Prostate gland (tissue), 2 donors: ENCODE data around the gene TMA7.

Experiments used
- POLR2A ChIP-seq: fragments of 450-650 bp; IDR thresholded peaks from one replicate; pipeline ENCODE4 v1.6.1; 2016; ENCODE audit warnings: antibody characterized with exemption, mild to moderate bottlenecking
- POLR2AphosphoS5 ChIP-seq: sonication (generic); formaldehyde crosslinking; IDR thresholded peaks from one replicate; pipeline ENCODE4 v1.6.1; 2017; ENCODE audit warnings: antibody characterized with exemption
- TF ChIP-seq, protein P1 (sequence below), 4 experiments: fragments of 200-600 bp in 2 of 4; fragments of 450-650 bp in 2 of 4; sonication (generic) in 2 of 4; IDR thresholded peaks; 1 replicate in 3 of 4; 2 replicates in 1 of 4; pipeline ENCODE4 v1.5.1; 2016 to 2019; ENCODE audit warnings: antibody characterized with exemption in 4 of 4, mild to moderate bottlenecking in 2 of 4, moderate library complexity in 2 of 4

GRCh38 chr3:48431224-48432029, 8.6 kb upstream of the TMA7 start:
- TF ChIP-seq, protein P1, sequence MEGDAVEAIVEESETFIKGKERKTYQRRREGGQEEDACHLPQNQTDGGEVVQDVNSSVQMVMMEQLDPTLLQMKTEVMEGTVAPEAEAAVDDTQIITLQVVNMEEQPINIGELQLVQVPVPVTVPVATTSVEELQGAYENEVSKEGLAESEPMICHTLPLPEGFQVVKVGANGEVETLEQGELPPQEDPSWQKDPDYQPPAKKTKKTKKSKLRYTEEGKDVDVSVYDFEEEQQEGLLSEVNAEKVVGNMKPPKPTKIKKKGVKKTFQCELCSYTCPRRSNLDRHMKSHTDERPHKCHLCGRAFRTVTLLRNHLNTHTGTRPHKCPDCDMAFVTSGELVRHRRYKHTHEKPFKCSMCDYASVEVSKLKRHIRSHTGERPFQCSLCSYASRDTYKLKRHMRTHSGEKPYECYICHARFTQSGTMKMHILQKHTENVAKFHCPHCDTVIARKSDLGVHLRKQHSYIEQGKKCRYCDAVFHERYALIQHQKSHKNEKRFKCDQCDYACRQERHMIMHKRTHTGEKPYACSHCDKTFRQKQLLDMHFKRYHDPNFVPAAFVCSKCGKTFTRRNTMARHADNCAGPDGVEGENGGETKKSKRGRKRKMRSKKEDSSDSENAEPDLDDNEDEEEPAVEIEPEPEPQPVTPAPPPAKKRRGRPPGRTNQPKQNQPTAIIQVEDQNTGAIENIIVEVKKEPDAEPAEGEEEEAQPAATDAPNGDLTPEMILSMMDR (IDR thresholded peaks at IDR 0.05): no peak
- TF ChIP-seq POLR2AphosphoS5 (no peak), POLR2A (no peak)
